ENCODE data around the gene HSCB.
"Not testable (repeated sequence)": the region's sequence is repeated elsewhere in the genome, so short reads cannot be mapped to it uniquely, and the experiment has no call there.

The HSCB gene, protein sequence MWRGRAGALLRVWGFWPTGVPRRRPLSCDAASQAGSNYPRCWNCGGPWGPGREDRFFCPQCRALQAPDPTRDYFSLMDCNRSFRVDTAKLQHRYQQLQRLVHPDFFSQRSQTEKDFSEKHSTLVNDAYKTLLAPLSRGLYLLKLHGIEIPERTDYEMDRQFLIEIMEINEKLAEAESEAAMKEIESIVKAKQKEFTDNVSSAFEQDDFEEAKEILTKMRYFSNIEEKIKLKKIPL

DNA sequence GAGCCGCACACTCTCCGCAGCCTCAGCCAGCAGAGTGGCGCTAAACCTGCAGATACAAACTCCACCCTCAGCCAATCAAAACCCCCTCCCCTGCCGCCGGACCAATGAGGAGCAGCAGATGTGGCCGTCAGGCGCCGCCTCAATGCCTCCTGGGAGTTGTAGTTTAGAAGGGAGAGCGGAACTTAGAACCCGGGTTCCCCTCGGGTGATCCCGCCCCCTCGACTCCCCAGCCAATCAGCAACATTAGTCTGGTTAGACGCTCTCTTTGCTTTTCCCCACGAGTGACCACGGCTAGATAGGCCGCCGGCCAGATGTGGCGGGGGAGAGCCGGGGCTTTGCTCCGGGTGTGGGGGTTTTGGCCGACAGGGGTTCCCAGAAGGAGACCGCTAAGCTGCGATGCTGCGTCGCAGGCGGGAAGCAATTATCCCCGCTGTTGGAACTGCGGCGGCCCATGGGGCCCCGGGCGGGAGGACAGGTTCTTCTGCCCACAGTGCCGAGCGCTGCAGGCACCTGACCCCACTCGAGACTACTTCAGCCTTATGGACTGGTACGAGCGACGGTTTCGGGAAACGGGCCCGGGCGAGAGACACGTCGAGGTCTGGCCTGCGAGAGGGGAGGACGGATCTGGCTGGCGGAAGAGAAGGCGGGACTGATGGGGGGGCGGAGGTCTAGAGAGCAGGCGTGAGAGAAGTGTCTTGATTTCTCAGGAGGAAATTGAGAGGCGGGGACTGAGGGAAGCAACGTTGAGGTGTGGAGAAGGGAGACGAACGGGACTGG, at the start of gene HSCB, which contains the start of gene CHEK2:
HSCB (plus strand) TSS at position 255 of the 777 bp plus-strand sequence; CDS start at position 312, 57 bp downstream.
CHEK2 (minus strand) TSS at position 36 of the 777 bp plus-strand sequence. CDS start 7,099 bp downstream, outside the sequence.
- DNase-seq (ENCODE audit: low read depth, low spot score) = peak; percentile 97

DNA sequence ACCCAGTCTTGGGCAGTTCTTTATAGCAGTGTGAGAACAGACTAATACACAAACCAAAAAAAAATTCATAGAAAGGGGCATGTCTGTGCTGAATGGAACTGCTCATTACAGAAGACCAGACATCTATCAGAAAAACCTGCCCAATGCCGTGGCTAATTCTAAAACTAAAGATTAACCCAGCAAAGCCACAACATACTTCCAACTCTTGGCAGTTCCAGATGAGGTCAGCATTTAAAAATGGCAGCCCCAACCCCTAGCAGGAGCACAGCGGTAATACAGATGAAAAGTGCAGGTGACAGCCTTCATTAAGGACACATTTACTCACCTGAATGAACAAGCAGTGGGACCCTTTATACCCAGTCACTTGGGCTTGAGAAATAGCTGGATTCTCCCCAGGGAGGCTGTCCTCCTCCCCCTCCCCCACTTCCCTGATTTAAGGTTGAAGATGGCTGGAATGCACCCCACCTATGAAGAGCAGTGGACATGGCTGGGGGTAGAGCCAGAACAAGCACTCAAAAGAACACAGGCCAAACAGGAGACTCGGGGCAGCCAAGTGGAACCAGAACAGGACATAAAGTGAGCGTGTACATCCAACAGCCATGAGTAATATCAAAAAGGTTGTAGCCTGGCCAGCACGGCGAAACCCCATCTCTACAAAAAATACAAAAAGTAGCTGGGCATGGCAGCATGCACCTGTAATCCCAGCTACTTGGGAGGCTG, 48.6 kb upstream of the HSCB start:
- not testable (repeated sequence) for DNase-seq (ENCODE audit: low read depth, low spot score)

DNA sequence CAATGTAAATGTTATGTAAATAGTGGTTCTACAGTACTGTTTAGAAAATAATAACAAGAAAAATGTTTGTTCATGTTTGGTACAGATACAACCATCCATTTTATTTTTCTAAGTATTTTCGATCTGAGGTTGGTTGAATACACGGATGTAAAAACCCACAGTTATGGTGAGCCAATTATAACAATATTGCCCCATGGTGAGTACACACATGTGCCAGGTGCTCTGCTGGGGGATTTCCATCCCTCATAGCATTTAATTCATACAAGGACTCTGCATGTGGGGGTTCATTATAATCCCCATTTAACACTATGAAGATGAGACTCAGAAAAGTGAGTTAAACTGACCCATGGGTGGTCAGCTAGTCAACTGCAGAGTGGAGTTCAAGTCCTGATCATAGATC, 38.9 kb upstream of the HSCB start:
- DNase-seq (ENCODE audit: low read depth, low spot score) = no peak

DNA sequence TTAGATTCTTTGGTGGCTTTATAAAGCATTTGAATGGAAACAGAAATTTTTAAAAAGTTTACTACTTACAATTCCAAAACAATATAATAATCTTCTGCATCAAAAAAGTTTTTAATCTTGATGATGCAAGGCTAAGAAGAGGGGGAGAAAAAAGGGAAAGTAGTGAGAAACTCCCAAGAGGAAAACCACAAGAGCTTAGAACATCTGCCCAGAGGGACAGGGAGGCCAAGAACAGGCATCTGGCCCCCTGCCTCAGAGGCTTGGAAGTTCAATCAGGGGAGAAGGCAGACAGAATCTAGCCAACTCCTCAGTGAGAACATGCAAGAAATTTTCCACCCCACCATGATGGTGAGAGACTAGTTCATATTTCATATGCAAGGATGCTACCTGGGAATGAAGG, 38.4 kb upstream of the HSCB start:
- no peak for DNase-seq (ENCODE audit: low read depth, low spot score)

DNA sequence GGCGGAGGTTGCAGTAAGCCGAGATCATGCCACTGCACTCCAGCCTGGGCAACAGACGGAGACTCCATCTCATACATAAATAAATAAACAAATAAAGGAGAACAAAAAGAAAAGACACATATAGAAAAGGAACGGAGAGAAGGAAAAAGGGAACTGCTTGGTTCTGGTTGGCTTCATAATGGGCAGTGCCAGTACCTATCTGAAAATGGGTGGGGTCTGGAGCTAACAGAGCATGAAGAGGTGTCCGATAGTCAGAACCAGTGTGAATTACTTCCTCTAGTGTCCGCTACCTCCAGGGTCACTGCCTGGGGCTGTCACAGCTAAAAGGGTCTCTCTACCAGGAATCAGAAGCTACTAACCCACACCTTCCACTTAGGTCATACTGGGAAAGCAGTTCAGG, 35.0 kb upstream of the HSCB start:
- no peak for DNase-seq (ENCODE audit: low read depth, low spot score)

DNA sequence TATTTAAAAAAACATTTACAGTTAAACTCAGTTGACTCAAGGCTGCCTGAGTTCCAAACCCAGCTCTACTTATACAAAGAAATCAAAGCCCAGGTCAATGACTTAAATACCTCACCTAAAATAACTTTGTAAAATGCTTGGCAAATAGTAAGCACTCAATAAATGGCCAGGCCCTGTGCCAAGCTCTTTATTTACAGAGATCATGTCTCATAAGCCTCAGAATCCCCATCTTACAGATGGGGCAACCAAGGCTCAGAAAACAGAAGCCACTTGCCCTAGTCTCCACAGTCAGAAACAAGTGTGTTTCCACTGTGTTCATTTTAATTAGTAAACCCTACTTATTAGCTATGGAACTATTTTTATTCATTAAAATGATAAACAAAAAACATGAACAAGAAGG, 31.7 kb upstream of the HSCB start:
- DNase-seq (ENCODE audit: low read depth, low spot score) = no peak

DNA sequence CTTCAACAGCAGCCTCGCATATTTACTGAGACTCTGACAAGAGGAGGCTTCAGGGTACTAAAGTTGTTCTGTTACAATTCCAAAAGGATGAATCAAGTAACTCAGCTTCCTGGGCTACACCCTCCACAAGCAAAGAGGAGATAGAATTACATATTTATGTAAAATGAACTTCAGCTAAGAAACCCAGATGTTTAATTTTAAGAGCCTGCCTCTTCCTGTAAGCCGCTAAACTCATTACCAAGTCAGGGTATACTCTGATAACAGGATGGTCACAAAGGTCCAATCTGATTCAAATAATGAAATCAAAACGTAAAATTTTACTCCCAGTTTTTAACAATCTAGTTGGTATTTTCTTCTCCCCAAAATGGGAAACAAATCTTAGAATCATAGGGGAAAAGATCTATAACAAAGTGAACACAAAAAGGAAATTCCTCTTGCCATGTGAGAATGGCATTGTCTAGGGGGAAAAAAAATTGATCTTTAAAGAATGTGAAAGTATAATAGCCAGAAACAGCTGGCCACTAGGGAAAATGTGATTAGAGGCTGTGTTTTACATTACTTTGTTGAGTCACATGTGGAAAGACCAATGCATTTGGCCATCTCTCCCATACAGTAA, 31.2 kb upstream of the HSCB start:
- DNase-seq (ENCODE audit: low read depth, low spot score) = no peak

DNA sequence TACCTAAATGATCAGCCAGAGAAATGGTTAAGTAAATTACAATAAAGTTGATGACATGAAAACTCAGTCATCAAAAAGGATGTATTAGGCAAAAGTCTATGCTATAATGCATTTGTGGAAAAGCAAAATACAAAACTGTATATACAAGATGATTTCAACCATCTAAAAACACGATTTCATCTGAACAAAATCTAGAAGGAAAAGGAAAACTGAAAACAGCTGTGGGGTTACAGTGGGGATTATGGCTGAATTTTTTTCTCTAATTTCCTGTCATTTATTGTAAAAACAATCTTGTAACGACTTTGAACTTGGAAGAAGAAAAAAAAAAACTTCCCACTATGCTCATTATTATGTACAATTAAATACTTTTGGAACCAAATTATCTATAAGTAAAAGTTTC, 30.5 kb upstream of the HSCB start:
- DNase-seq (ENCODE audit: low read depth, low spot score) = no peak

DNA sequence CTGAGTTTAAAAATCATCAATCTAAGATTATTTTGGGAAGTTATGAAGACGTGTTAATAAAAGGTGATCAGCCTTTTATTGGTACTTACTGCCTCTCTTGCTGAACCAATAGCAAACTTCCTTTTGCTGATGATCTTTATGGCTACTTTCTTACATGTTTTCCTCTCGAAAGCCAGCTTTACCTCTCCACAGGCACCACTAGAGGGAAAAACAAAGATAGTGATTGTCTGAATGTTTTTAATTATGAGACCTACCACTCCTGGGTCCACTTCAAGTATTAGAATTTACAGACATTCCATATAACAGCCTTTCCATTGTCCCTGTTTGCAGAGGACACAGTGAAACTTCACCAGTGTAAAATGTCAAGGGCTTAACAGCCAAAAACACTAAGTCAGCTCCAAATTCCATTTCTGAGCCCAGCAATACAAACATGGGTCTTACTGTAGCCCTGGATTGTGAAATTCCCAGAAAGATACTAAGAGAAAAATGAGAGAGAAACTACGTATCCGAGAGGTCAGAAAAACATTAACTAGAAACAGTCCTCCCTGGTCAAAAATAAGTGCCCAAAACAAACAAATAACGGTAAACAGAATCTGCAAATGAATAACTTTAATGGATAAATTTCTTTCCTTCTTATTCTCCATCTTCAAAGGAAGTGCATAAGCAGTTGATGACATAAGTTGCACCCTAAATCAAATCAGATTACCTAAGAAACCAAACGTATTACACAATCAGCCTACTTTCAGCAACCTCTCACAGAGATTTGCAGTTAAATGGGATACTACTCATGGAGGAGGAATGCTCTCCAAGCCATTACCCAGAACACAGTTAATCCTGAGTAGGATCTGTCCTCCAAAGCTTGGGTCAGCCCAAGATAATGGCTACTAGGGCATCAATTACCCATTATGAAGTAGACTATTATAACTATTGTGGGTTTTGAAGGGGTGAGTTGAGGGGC, 29.7 kb upstream of the HSCB start:
- no peak for DNase-seq (ENCODE audit: low read depth, low spot score)

DNA sequence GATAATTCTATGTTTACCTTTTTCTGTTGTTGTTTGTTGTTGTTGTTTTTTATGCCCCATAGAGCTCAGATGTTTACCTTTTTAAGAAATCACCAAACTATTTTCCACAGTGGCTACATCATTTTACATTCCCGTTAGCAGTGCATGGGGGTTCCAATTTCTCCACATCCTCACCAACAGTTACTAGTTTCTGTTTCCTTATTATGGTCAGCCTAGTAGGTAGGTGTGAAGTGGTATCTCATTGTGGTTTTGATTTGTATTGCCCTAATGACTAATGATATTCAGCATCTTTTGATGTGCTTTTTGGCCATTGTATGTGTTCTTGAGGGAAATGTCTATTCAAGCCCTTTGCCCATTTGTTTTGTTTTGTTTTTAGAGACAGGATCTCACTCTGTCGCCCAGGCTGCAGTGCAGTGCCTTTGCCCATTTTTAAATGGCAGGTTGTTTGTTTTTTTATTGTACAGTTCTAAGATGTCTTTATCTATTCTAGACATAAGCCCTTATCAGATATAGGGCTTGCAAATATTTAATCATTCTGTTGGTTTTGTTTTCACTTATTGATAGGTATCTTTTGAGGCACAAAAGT, 27.7 kb upstream of the HSCB start:
- DNase-seq (ENCODE audit: low read depth, low spot score) = no peak

DNA sequence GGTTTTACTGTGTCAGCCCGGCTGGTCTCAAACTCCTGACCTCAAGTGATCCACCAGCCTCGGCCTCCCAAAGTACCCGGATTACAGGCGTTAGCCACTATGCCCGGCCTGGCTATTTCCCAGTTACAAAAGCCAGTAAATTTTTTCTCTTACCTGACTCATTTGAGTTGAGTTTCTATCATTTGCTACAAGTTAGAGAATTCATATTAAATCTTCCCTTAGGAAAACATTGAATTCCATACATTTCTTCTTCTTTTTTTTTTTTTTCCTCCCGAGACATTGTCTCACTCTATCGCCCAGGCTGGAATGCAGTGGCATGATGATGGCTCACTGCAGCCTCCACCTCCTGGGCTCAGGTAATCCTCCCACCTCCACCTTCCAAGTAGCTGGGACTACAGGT, 26.2 kb upstream of the HSCB start:
- no peak for DNase-seq (ENCODE audit: low read depth, low spot score)

DNA sequence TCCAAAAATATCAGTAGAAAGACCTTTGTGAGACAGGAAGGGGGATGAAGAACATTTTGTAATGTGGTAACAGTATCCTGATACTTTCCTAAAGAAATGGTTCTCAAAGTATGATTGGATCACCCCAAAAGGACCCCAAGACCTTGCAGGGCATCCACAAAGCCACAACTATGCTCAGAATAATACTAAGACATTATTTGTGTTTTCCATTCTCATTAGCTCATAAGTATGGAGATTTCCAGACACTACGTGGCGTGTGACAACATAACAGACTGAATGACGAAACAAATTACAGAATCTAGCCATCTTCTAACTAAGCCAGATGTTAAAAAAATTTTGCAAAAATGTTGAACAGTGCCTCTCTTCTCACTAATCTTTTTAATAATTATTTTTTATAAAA, 25.2 kb upstream of the HSCB start:
- no peak for DNase-seq (ENCODE audit: low read depth, low spot score)

DNA sequence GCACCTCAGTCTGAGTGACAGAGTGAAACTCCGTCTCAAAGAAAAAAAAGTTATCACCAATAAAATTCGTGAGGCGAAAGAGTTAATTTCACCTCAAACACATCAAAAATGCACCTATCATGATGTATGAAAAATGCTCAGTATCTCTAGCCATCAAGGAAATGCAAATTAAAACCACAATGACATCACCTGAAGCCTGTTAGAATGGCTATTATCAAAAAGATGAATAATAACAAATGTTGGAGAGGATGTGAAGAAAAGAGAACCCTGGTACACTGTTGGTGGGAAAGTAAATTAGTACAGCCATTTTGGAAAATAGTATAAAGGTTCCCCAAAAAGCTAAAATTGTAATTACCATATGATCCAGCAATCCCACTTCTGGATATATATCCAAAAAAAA, 23.8 kb upstream of the HSCB start:
- no peak for DNase-seq (ENCODE audit: low read depth, low spot score)

DNA sequence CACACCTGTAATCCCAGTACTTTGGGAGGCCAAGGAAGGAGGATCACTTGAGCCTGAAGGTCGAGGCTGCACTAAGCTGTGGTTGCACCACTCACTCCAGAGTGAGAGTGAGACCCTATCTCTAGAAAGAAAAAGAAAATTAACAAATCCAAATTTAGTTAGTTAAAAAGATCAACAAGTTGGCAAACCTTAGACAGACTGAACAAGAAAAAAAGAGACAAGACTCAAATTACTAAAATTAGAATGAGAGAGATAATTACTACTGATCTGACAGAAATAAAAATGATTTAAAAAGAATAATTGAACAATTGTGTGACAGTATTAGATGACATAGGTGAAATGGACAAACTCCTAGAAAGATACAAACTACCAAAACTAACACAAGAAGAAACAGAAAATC, 13.8 kb upstream of the HSCB start:
- DNase-seq (ENCODE audit: low read depth, low spot score) = no peak

DNA sequence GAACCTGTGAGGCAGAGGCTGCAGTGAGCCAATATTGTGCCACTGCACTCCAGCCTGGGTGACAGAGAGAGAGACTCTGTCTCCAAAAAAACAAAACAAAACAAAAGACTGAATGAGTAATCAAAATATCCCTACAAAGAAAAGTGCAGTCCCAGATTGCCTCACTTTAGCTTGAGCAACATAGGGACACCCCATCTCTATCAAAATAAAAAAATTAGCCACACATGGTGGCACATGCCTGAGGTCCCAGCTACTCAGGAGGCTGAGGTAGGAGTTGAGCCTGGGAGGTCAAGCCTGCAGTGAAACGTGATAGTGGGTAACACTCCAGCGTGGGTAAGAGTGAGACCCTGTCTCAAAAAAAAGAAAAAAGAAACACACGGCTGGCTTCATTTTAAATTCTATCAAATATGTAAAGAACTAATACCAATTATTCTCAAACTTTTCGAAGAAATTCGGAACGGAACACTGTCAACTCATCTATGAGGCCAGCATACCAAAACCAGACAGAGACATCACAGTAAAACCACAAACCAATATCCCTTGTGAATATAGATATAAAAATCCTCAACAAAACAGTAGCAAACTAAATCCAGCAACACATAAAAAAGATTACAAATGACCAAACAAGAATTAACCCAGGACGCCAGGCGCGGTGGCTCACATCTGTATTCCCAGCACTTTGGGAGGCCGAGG, 13.1 kb upstream of the HSCB start:
- no peak for DNase-seq (ENCODE audit: low read depth, low spot score)

DNA sequence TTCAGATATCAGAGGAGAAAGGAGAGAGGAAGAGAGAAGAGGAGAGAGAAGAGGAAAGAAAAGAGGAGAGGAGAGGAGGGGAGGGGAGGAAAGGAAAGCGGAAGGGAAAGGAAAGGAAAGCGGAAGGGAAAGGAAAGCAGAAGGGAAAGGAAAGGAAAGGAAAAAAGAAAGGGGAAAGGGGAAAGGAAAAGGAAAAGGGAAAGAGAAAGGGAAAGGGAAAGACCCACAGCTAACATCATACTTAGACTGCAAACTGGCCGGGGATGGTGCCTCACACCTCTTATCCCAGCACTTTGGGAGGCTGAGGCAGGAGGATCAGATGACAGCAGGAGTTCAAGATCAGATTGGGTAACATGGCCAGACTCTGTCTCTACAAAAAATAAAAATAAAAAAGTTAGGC, 11.7 kb upstream of the HSCB start:
- no peak for DNase-seq (ENCODE audit: low read depth, low spot score)

DNA sequence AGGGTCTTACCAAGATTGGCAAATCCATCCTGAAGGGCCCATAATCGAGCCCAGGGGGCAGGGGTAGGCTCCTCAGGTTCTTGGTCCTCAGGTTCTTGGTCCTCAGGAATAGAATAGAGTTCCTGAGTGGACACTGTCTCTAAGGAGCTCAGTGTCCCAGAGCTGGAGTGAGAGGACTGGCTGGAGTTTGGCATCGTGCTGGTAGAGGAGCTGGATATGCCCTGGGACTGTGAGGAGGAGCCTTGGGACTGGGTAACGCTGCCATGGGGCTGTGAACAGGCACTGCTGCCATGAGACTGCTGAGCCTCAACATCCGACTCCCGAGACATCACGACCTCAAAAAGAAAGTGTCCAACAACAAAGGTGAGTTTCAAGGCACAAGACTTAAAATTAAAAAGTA, 7.4 kb upstream of the HSCB start:
- no peak for DNase-seq (ENCODE audit: low read depth, low spot score)

DNA sequence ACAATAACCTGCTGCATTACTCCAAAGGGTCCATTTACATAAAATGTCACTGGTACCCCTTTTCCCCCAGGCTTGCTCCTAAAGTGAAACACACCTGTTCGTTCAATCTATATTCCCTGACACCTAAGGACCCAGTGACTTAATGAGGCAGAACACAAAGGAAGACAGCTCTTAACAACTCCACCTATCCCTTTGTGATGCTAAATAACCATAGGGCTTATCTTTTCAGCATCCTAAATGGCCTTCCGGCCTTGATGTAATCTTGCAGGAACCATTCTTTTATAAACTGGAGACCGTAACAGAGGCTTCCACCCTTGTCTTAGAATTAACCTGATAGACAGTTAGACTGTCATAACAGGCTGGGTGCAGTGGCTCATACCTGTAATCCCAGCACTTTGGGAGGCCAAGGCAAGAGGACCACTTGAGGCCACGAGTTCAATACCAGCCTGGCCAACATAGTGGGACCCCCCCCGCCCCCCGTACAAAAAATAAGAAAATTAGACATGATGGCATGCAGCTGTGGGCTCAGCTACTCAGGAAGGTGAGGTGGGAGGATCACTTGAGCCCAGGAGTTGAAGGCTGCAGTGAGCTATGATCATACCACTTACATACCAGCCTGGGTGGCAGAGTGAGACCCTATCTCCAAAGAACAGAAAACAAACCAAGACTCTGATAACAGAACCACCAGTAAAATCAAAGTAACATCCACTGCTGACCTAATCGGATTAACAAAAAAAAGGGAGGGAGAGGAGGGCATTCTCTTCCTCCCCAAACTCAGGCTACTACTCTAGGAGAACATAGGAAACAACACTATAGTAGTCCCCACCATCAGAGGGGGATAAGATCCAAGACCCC, 5.3 kb upstream of the HSCB start:
- no peak for DNase-seq (ENCODE audit: low read depth, low spot score)

DNA sequence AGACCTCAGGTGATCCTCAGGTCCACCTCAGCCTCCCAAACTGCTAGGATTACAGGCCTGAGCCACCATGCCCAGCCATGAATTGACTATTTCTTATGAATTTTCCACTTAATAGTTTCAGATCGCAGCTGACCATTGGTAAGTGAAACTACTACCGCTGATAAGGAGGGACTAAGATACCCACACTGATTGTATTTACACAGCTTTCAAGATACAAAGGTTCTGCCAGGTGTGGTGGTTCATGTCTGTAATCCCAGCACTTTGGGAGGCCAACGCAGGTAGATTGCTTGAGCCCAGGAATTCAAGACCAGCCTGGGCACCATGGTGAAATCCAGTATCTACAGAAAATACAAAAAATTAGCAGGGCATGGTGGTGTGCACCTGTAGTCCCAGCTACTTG, 4.1 kb upstream of the HSCB start:
- no peak for DNase-seq (ENCODE audit: low read depth, low spot score)

Measured in activated naive CD8-positive, alpha-beta T cell treated with anti-CD3 and anti-CD28 coated beads, Interleukin-2, amount 50 U/mL, for 16 hours (primary cell).